ENCODE results near the gene DCC.
A peak's percentile ranks its signal among the peaks of the same experiment; 100 is the strongest.

The DCC gene

DNA sequence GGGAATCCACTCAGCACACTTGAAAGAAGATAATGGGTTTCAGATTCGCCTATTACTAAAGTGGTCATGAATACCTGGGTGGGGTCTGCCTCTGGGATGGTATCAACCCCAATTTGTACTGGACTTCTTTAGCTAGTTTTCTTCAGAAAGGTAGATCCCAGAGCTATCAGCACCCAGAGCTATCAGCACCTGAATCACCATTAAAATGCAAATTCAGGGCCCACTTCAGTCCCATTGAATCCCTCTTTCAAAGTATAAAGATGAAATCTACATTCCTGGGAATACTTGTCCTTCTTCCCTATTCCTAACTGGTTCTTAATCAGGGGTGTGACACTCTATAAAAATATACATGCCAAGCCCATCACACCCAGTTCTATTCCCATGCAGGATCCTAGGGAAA, 914.3 kb downstream of the DCC start:
- DNase-seq: no peak

DNA sequence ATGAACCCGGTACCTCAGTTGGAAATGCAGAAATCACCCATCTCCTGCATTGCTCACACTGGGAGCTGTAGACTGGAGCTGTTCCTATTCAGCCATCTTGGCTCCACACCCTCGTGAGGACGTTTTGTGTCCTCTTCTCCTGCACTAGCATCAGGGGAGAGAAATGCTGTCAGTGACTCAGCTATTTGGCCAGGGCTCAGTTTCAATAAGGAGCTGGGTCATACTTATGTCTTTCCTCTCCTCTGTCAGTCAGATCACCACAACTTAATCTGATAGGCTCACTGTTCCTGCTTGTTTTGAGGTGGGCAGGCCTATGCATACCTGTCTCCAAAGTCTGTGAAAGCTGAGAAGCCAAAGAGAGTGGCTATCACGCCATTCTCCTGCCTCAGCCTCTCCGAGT, 921.2 kb downstream of the DCC start:
- no peak for DNase-seq

DNA sequence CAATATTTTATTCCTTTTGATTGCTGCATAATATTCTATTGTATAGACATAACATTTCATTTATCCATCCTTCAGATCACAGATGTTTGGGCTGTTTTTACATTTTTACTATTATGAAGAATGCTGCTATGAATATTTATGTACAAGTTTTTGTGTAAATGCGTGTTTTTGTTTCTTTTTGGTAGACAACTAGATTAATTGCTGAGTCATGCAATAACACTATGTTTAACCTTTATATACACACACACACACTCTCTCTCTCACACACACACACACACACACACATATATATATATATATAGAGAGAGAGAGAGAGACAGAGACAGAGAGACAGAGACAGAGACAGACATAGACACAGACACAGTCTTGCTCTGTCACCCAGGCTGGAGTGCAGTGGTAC, 926.9 kb downstream of the DCC start:
- DNase-seq: no peak

DNA sequence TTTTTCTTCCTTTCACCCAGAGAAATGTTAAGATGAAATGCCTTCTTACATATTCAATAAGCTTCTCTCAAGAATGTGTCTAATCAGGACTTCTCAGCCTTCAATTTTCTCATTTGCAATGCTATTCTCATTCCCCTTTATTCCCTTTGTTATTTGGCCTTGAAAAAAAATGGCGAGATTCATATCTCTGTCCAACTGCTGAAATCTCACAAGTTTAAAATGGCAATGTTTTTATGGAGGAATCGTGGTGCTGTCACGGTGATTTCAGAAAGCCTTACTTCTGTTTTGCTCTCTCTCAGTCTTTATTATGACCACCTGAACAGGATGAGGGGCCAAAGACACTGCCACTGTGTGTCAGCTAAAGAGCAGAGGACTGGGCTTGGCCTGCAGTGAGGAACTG, 928.5 kb downstream of the DCC start:
- DNase-seq: no peak

DNA sequence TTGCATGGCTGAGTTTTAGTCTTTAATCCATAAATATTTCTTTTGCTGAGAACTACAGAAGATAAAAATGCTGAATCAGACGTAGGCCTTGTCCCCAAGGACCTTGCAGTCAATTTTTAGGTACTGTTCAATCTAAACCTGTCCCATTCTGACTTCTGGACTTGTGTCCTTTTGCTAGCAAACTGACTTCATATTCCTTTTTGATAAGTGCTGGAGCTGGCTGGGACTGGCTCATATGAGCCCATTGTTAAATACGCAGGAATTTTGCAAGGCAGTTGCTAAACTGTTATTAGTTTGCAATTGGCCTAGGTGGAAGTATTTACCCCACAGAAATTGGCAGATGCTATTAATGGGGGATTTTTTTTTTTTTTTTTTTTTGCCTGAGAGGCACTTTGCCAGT, 941.4 kb downstream of the DCC start:
- no peak for DNase-seq

DNA sequence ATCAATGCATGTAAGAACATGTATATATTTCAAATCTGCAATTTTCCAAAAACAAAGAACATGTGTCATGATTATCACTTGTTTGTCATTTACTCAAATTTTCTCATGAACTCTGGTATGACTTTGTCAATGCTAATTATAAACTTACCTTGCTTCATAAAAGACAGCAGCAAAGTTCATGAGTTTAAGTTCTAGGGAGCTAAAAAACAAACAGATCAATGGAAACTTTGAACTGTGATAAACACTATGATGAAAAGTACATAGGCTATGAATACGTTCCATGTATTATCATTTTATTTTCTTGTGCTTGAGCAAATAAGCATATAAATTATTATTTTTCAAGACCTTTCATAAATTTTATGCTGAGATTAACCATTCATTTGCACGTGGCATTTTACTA, 943.7 kb downstream of the DCC start:
- no peak for DNase-seq

DNA sequence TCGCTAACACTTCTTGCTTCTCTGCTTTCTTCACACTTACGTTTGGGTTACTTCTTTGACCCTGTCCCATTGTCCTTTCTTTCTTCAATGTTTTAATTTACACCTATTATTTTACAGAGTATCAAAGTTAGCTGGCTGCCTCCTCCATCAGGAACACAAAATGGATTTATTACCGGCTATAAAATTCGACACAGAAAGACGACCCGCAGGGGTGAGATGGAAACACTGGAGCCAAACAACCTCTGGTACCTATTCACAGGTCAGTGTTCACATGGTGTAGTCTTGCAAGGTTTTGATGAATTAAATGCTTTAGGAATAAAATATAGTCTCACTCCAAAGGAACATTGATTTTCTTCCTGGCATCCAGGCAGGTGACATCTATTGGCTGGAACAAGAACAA, 965.5 kb downstream of the DCC start:
- DNase-seq: no peak

DNA sequence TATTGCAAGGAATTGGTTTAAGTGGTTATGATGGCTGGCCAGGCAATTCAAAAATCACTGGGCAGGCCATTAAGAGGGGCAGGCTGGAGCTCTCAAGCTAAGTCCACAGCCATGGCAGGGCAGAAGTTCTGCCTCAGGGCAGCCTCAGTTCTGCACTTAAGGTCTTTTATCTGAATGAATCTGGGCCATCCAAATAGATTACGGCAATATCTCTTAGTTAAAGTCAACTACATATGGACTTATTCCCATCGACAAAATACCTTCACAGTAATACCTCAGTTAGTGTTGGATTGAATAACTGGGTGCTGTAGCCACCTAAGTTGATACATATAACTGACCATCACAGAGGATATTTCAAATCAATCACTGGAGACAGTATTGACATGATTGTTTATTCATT, 979.6 kb downstream of the DCC start:
- DNase-seq: no peak

DNA sequence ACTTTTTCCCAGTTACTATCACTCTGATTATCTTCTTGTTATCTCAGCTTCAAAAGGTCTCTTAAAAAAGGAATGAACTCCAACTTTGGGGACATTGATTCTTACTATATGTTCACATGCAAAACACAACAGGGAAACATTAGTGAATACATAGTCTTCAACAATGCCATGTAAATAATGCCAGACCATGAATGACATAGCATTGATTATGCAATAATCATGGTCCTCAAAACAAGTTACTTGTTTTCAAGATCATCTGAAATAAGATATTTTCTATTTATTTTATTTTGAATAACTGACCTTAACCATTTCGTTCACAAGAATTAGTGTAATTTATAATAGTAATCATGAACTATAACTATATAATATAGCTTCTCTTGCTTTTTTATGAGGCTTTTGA, 982.2 kb downstream of the DCC start:
- no peak for DNase-seq

DNA sequence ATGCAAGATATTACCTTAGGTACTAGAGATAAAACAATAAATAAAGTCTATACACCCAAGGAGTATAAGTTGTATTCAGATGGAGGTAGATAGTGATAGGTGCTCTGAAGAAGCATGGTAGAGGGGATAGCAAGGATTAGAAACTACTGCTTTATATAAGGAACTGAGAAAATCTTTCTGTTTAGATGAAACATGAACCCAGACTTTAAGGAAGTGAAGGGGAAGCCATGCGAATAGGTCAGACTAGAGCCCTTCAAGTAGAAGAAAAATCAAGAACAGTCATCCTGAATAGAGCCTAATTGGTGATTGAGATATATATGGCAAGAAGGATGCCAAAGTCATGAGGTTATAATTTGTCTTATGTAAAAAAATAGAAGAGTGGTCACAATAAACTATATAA, 984.4 kb downstream of the DCC start:
- DNase-seq: no peak

DNA sequence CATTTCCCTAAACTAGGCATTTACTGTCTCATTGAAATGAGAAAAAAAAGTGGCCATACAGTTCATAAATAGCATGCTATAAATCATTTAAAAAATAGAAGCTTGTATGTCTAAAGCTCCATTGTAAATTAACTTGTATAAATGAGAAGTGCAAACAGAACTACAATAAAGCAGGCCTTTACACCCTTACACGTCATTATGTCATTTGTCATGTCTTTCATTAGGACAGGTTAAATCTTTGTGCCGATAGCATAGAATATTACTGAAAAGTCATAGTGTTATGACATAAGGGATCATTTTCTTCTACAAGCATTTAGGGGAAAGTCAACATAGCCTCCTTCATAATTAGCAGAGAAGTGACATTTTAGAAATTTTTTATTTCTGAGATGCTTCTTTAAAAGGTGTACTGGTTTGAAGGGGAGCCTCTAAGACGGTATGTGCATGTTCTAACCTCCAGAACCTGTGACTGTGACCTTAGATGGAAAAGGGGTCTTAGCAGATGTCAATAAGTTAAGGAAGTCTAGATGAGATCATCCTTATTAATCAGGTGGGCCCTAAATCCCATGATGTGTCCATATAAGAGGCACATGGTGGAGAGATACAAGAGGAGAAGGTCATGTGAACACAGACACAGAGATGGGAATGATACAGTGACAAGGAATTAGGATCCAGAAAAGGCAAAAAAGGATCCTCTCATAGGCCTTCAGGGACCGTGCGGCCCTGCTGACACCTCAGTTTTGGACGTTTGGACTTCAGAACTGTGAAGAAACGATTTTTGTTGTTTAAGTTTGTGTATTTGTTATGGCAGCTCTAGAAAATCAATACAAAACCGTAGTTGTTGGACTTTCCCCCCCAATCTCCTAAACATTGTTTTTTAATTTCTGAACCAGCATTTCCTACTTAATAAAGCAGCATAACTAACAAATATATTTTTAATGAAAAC, 1020.8 kb downstream of the DCC start:
- DNase-seq: no peak

DNA sequence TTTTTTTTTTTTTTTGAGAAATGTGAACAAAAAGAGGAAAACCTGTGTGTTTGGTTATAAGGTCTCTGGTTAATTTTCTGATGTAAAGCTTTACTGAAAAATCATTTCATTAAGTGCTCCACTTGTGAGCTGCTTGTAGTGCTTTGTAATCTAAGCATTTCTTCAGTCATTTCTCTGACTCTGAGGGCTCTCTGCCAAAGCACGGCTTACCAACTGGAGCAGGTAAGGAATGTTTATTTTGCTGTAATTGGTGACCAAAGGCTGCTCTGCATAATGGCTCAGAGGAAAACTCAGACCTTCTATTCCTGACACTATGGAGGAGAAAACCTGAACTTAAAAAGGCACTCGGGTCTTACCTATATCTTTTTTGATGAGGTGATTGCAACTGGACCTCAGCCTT, 1035.6 kb downstream of the DCC start:
- peak; percentile 67 for DNase-seq

DNA sequence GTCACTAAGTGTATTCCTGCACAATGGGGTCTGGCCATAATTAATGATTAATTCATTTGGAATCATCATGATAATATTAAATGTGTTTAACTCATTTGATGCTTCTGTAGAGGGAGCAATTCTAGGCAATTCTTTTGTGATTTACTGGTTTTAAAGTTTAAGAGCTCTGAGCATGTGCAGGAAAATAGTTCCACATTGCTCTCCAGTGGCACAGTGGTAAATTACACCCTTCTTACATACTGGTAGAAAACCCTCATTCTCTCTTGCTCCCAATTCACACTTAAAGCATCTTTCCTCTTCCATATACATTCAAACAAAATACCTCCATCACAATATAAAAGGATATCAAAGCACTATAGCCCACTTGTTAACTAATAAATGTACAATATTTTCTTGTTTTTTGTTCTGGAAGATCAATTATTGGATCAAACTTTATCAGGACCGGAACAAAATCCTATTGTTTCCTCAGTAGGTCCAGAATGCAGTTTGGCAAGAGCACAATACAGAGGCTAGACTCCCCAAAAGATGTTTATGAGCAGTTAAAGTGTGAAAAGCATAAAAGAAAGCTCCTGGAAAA, 1040.2 kb downstream of the DCC start:
- peak; percentile 29 for DNase-seq

DNA sequence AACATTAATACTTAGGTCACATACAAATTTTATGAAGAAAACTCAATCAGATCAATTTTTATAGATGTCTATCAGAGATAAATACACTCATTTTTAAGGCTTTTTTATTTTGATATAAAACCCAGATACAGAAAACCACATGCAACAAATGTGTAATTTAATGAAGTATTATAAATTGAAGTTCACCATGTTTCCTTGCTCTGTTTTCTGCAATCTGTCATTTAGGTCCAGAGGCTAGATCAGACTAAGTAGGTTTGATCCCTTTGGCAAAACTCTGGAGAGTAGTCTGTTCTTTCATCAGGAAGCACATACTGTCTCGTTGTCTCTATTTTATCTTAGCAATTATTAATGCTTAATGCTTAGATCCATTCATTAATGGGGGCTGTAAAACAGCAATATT, 1042.9 kb downstream of the DCC start:
- no peak for DNase-seq

DNA sequence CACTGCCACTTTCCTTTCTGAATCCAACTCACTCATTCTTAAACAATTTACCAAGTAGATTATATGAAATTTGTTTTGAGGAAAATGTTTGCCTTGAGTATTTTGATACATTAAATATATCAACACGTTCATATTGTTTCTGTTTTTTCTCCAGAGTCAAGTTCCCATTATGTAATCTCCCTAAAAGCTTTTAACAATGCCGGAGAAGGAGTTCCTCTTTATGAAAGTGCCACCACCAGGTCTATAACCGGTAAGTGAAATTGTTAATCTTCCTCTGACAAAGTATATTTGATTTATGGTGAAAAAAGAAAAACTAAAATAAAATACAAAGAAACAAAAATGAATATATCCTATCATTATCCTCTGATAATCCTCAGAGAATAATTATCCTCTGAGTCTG, 1045.9 kb downstream of the DCC start:
- DNase-seq: no peak

DNA sequence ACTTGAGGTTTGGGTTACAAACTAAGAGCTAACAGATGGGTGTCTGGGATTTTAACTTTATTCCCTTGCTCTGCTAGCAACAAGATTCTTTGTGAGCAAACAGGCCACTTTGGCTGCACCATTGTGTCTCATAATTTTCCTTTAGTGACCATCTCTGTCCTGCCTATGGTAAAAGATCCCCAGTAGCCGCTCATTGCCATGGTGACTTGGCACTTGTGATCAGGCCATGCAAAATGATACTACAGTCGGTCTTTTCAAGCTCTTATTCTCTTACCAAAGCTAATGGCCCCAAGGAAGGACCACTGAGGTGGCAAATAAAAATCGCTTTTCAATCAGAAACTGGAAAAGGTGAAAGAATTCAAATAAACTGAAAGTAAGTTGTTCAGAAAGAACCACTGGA, 1047.6 kb downstream of the DCC start:
- no peak for DNase-seq

DNA sequence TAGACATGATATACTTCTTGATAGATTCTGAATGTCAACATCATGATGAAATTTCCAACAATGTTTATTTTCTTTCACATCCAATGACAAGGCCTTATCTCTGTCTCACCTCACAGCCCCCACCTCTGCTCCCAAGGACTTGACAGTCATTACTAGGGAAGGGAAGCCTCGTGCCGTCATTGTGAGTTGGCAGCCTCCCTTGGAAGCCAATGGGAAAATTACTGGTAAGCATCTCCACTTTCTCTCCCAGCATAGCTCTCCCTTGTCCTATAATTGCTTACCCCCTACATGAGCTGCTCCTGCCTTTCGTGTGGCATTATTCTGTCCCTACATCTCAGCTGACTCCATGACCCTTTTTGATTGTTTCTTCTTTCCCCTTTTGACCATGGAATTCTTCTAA, 1062.7 kb downstream of the DCC start:
- DNase-seq: no peak

DNA sequence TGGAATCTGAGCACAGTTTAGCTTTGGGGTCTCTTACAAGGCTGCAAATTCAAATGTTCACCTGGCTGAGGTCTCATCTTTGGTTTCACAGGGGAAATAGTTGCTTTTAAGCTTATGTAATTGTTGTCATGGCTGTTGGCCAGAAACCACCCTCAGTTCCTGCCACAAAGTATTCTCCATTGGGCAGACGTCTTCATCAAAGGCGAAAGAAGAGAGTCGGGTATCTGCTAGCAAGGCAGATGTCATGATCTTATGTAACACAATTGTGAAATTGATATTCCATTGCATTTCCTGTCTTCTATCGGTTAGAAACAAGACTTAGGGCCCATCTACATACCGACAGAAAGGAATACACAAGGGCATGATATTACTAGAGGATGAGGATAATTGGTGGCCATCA, 1068.3 kb downstream of the DCC start:
- DNase-seq: no peak

DNA sequence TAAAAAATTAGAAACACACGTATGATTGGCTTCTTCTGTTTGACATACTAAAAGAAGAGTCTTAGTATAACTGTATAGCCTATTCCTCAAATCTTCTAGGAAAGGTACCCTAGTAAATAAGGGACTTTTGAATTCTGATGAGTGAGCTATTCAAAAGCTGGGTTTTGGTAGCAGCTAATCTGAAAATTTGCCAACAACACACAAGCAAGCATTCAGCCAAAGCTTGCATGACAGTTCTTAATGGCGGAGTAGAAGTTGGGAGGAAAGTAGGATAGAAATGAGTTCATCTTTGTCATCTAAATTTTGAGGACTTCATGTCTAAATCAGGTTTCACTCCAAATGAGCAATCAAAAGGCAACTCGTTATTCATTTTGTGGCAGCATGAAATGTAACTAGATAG, 1071.5 kb downstream of the DCC start:
- DNase-seq: no peak

DNA sequence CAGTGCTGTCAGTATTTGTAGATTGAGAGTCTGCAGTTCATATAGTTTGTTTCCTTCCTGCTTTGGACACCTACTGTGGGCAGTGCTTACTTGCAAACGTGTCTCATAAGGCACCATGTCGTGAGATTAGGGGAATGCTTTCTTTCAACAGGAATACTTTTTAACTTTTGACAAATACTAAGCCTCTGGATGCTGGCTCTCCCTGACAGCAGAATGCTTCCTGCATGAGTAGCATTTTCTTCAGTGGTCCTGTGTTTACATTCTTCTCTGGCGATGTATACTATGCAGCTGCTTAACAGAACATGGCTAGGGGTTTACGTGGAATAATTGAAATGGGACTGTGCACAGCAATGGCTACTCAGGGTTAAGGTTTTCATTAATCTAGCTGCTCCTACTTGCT, 1077.0 kb downstream of the DCC start:
- no peak for DNase-seq

DNA sequence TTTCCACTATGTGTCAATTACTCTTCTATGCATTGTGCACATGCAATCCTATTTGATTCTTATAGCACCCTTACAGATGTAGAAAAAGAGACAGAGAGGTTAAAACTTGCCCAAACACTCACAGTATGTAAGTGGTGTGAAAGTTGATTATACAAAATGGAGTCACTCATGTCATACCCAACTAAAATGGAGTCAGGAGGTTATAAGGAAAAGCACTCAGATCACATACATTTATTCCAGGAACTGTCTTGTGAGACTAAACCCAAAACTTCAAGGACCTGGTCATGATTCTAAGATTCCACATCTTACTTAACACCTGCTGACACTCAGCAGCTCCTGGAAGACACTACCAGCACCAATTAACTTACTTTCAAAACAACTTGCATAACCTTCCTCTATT, 1081.9 kb downstream of the DCC start:
- DNase-seq: no peak

DNA sequence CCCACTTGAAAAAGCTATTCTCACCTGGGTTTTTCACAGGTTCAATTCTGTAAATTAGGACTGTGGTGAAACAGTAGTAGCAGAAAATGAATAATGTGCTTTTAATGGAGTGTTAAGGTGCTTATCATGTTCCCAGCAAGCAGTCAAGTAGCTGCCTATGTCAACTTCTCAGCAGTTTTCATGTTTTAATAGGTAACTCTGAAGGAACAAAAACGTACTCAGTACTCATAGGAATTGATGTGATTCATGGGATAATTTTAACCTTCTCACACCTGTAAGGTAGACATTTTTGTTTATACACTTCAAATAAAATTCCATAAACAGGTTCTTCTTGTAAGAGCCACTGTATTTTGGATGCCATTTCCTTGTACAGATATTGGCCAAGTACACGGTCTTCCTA, 1082.9 kb downstream of the DCC start:
- DNase-seq: peak; percentile 62

DNA sequence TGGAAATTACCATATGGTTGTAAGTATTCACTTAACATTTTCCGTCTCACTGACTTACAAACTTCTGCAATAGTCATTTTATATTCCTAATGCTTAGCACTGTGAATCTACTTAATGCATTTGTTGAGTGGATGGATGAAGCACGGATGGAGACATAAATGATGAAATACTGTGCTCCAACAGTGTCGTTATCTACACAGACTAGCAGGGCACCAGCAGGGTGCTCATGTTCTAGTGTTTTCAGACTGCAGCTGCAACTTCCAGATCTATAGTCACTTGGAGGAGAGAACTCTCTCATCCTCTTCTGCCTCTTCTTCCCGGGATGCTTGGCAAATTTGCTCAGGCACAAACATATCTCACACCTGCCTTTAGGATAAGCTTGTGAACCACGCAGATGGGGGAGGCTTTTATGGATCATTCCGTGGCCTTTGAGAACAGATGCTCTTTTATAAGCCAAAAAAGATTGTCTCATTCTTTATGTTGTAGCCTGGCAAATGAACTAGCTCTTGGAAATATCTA, 1086.7 kb downstream of the DCC start:
- DNase-seq: peak; percentile 53

DNA sequence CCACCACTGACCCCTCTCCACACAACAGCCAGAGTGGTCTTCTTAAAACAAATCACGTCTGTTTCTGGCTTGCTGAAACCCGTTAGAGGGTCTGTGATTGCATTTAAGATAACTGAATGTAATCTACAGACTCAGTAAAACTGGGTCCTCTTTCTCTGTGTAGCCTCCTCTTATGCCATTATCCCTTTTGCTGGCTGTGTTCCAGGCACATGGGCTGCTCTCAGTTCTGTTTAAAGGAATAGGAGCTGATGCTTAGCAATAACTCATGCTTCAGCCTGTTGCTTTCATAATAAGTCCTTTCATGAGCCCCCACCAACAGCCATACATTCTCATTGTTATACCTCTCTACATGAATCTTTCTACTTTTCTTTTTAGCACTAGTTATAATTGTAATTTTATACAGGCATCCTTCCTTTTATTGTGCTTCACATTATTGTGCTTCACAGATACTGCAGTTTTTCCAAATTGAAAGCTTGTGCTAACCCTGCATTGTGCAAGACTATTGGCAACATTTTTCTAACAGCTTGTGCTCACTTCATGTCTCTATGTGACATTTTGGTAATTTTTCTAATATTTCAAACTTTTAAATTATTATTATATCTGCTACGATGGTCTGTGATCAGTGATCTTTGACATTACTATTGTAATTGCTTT, 1101.9 kb downstream of the DCC start:
- DNase-seq: no peak
